Stimulated activated CD4-positive, alpha-beta T cell treated with anti-CD3 and anti-CD28 coated beads, Interleukin-1b, Interleukin-23, amount 100 ng/mL, for 24 hours (primary cell): ENCODE data around the gene FADS2.

Experiments
- DNase-seq, 4 experiments: peaks; one replicate each; pipeline ENCODE4 v3.0.0-alpha.2; 2020; ENCODE audit warnings: low read depth in 4 of 4, low spot score in 1 of 4

The FADS2 gene

DNA sequence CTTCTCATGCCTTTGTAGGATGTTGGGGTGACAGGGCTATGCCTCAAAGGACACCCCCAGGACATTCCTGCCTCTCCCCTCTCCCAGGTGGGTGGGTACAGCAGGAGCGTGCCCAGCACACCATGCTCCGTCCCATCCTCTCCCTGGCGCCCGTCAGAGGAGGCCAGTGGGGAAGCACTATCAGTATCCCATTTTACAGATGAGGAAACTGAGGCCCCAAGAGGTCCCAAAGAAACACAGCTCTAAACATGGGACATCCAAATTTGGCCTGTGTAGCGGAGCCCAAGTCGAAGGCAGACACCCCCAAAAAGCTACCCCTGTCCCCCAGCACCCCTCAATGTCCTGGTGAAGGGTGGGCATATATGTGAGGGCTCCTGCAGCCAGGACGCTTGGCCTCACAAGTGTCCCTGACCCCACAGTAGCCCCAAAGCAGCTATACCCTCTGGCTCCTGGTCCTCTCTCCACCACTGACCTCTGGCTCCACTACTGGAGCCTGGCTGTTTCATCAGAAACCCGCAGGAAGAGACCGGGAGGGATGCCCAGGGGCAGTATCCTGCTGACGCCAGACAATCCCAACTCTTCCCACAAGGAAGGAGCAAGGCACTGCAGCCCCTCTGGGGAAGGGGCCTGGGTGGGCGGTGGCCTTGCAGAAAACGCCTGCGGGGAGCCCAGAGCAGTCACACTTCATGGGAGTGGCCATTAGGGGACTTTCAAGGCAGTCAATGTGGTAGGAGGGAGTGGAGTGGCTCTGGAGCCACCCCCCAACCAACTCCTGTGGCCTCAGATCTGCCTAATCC, 57.9 kb downstream of the FADS2 start:
- DNase-seq: no peak

DNA sequence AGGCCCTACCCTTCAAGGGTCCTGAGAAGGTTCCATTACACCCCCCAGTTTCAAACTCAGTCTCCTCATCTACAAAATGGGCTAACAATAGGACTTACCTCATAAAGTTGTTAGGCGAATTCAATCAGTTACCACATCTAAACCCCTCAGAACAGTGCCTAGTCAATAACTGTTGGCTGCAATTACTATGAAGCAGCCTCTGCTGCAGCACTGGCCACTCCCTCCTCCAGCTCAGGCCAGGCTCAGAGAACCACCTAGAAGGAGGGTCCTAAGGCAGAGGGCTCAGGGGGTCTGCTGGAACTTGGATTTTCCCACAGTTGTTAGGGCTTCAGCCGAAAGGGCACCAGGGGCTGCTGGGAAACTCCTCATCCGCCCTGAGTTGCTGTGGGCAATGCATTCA, 58.5 kb downstream of the FADS2 start:
- DNase-seq: no peak

DNA sequence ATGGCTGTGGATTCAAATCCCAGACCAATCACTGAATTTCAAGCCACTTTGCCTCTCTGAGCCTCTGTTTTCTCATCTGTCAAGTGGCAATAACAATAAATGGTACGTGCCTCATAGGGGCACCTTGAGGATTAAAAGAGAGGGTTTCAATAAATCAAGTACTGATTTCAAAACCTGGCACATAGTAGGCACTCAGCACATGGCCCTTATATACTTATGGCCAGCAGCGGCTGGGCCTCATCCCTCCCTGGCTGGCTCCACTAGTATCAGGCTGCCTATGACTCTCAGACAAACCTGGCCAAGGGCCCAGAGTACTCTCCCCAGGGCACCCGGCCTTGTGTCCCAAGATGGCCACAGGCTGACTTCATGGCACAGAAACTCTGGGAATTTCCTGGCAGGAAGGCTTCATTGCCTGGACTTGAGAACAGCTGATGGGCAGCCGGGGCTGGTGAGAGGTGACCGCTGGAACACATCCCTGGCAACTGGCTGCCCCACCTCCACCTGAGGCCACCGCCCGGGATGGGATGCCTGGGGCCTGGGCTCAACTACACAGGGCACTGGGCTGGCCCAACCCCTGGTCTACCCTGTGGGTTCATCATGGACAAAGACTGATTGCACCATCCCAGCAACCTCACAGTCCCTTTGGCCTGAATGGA, 59.9 kb downstream of the FADS2 start:
- no peak for DNase-seq

DNA sequence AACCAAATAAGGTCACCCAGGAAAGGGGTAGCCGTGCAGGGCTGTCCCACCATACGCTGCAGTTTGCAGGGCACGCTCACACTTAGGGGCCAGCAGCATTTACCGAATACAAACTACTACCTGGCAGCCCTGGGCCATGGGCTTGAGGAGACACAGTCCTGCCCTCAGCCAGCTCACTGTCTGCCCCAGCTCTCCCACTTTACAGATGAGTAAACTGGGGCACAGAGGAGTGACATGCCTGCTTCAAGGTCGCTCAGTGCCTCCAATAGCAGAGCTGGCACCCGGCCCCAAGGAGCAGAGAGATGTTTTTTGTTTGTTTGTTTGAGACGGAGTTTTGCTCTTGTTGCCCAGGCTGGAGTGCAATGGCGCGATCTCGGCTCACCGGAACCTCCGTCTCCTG, 60.5 kb downstream of the FADS2 start:
- no peak for DNase-seq

DNA sequence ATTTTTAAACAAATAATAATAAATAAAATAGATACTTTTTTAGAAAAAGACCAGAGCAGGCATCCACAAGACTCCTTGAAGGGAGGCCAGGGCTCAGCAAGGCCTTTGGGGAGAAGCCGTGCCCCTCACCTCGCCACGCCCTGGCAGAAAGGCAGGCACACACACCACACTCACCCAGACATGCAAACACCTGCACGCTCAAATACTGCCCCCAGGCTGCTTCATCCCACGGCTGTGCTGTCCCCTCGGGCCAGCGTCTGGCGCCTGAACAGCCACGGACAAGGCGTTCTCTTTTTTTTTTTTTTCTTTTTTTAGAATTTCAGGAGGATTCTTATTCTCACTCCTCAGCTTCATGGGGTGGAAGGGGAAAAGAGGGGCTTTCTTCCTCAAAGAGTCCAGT, 61.7 kb downstream of the FADS2 start:
- DNase-seq: no peak

DNA sequence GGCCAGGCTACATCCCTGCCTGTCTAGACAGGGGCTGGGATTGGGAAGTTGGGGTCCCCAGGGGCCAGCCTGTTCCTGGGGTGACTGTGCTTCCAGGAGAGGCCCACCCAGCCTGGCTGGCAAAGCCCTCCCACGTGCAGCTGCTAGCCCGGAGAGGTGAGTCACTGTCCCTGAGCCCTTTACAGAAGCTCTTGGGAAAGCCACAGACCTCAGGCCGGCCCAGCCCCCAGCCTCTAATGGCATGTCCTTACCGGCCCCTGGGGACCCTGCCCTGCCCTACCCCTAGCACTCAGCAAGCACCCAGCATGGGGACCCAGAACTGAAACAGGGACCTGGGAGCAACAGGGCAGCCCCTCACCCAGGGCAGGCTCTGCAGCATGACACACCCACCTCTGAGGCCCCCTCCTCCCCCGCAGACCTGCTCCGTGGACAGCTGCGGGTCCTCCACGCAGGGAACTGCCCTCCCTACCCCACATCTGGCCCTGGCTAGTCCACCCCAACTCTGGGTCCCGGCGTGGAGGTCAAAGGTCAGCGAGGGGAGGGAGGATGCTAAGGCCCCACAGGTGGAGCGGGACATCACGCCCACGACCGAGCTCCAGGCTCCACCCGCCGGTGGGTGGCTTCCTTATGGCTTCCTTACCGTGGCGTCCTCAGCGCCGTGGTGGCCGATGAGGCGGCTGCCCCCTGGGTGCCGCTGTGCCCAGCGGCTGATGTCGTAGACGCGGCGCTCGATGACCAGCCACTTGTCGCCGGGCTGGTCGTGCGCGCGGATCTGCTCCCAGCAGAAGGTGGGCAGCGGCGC, 62.6 kb downstream of the FADS2 start:
- DNase-seq: no peak

DNA sequence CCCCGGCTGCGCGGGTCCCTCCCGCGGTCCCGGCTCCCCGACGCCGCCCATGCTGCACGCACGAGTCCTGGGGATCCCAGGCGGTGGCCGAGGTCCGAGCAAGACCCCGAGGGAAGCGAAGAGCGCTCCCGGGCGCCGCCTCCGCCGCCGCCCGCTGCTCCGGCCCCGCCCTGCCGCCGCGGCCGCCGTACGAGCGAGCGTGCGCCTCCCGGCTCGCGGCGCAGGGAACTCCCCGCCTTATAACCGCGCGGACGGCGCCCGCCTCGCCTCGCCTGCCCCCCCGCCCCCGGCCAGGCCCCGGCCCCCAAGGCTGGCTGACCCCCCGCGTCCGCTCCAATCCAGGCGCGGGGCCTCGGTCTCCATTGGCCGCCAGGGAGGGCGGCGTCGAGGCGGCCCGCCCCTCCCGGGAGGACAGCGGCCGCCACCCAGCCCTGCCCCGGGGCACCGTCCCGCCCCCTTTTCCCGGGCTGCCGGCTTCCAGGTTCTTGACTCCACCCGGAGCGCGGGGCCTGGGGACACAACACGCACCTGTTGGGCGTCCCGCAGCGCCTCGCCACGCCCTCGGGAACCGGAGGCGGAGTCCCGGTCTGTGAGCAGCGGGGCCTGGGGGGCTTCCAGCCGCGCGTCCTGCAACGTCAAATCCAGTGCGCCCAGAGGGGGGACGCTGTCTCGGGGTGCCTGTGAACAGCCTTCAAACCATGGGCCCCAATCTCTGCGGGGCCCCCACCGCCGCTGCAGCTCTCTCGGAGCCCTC, 63.4 kb downstream of the FADS2 start, which contains the start of gene FADS3:
Gene FADS3 (minus strand): TSS at position 215 of the 754 bp plus-strand sequence. CDS start 164 bp downstream, at position 51.
- DNase-seq: peak in 2 of 4 experiments; percentile 38 to 51

DNA sequence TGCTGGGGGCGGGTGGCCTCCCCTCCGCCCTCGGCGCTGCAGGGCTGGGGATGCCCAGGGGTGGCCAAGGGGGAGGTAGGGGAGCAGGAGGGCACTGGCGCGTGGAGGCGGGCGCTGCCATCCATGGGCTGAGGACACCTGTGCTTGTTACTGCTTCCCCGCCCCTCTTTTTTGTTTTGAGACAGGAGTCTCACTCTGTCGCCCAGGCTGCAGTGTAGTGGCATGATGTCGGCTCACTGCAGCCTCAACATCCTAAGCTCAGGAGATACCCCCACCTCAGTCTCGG, 63.9 kb downstream of the FADS2 start:
- no peak for DNase-seq

DNA sequence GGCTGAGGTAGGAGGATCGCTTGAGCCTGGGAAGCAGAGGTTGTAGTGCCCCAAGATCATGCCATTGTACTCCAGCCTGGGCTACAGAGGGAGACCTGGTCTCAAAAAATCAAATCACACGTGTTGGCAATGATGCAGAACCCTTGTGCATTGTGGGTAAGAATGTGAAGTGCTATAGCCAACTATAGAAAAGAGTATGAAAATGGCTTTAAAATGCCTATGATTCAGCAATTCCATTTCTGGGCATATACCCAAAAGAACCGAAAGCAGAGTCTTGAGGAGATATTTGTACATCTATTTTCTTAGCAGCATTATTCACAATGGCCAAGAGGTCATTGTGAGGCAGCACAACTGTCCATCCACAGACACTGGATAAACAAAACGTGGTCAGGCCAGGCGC, 65.9 kb downstream of the FADS2 start:
- no peak for DNase-seq

DNA sequence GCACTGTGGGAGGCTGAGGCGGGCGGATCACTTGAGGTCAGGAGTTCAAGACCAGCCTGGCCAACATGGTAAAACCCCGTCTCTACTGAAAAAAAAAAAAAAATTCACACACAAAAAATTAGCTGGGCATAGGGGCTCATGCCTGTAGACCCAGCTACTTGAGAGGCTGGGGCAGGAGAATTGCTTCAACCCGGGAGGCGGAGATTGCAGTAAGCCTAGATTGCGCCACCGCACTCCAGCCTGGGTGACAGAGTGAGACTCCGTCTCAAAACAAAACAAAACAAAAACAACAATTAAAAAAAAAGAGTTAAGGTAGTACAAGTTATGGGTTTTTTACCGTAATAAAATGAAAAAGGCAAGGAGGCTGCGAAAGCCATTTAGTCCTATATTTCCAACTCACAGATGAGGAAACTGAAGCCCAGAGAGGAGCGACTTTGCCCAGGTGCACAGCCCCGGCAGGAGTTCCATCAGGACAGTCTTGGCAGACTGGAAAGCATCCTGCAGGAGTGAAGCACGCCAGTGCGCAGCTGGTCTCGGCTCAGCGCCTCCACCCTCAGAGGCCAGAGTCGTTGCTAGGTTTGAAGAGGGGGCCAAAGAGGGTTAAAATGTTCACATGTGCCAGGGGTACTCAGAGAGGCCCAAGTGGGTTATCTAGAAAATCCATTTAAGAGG, 67.1 kb downstream of the FADS2 start:
- DNase-seq: no peak

DNA sequence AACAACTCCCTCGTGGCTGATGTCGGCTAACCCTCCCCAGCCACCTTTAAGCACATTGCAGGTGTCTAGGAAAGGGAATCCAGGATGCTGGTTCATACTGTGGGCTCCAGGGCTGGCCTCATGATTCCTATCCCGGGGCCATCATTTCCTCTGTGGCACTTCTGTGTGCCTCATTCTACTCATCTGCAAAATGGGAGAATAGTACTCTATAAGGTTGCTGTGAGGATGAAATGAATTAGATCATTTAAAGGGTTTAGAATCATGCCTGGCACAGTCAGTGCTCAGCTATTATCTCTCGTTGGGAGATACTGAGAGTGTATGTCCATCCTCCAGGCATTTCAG, 67.6 kb downstream of the FADS2 start:
- no peak for DNase-seq

DNA sequence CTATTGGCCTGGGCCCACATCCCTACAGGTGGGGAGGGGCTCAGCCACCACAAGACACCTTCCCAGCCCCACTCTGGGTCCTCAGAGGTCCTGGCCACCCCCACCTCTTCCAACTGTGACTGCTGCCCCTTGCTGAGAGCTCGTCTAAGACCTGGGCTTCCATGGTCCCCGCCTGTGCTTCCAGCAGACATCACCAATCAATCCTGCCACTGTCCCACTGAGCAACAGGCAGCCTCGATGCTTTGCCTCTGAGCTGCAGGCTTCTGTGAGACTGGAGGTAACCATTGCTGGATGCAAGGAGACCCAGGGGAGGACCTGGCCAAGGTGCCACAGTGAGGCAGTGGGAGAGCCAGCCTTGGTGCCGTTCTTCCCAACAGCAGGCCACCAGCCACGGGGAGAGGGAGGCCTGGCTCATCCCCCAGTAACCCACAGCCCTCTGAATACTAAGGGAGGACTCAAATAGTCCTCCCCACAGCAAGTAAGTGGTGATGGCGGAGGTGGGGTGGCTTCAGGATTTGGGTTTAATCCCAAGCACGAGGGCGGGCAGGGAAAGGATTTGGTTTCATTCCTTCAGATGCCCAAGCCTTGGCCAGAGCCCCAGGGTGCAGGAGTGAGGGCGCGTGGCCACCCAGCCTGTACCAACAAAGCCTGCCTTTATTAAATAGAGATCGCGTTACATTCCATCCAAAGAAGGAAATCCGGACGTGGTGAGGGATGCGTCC, 68.7 kb downstream of the FADS2 start:
- no peak for DNase-seq

DNA sequence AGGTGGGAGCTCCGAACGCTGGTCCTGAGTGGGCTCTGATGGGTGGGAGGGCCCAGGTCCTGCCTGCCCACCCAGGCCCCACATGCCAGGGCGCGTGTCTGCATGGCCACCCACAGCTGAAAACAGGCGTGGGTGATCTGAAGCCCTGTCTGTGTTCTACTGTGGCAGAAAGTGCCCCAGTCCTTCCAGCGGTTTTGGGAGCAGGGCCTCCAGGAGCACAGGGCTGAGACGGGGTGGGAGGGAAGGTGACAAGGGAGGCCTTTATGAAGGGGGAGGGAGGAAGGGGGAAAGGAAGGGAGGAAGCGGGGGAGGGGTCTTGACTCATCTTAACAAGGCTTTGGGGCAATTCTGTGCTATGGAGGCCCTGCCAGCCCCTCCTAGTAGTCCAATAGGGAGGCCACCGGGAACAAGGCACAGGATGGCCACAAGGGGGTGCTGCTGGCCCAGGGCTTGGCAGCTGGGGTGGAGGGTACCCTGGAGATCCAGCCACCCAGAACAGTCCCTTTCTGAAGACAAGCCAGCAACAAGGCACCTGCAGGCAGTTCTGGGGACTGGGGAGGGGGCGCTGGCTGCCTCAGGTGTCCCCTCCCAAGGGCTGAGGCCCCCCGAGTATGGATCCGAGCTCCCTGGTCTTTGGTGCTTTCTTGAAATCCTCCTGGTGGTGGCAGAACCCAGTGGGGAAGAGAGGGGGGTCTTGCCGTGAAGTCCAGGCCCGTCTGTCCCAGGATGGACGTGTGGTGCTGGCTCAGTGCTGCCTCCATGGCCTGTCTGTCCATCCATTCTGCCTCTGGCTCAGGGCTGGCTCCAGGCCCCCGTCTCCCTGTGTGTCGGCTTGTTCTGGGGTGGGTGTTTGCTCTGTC, 69.5 kb downstream of the FADS2 start:
- DNase-seq: peak; percentile 58 to 63 (median 62)

DNA sequence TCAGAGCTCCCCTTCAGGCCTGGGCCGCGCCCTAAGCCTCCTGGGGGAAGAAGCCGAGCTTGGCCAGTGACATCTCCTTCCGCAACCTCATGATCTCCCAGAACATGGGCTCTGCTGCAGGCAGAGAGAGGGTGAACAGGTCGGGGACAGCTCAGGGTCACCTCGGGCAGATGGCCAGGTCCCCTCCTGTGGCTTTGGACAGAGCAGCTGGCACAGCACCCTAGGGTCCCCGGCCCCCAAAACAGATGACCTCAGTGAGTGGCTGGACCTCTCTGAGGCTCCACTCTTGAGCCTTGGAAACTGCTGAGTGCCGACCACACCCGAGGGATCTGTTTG, 70.1 kb downstream of the FADS2 start:
- DNase-seq: no peak

DNA sequence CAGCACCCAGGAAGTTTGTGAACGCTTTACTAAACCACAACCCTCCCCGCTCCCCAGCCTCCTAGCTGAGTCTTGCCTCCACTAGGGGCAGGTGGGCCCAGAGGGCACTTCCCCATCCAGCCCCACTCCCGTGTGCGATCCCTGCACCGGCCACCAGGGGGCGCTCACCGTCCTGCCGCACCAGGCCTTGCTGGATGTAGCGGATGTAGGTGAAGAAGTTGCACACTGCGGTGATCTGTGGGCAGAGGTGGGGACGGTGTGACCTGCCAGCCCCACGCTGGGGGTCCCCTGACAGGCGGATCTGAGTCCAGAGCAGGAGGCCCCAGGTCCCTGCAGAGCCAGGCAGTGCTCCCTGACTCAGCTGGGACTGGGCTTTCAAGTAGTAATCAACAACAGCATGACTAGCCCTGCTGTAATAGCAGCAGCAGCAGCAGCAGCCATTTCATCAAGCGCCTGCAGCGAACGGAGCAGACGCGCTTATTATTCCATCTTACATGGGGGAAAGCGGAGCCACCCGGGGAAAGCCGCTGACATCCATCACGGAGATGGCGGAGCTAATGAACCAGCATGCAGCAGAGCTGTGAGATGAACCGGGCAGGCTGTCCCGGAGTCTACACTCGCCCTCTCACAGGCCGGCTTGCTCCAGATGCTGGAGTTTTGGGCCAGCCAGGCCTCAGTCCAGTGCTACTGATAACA, 71.2 kb downstream of the FADS2 start:
- DNase-seq: peak; percentile 81 to 97 (median 88)

DNA sequence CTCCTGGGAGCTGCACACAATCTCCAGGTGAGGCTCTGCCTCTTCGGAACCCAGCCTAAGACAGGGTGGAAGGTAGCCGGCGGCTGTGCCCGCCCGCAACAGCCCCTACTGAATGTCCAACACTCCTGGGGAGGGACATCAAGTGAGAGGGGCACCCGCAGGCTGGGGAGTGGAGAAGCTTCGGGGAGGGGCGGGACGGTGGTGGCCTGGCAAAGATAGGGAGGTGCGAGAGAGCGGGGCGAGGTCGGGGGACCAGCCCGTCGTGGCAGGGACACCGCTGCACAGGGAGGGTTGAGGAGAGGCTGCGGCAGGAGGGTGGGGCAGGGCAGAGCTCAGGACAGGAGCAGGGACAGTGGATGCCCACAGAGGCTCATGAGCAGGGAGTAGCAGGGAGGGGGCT, 72.2 kb downstream of the FADS2 start:
- no peak for DNase-seq

DNA sequence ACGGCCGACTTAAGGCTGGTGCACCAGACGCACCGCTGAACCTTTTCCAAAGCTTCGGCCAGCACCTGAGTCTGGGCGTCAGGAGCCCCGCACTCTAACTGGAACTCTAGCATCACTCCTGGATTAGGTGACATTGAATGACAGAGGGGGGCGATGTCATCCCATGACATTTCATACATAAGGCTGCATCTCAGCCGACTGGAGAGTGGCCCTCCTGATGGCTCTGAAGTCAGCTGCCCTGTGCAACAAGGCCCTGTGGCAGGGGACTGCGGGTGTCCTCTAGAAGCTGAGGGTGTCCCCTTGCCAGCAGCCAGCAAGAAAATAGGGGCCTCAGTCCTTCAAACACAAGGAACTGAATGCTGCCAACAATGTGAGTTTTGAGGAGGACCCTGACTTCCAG, 73.3 kb downstream of the FADS2 start:
- DNase-seq: no peak

DNA sequence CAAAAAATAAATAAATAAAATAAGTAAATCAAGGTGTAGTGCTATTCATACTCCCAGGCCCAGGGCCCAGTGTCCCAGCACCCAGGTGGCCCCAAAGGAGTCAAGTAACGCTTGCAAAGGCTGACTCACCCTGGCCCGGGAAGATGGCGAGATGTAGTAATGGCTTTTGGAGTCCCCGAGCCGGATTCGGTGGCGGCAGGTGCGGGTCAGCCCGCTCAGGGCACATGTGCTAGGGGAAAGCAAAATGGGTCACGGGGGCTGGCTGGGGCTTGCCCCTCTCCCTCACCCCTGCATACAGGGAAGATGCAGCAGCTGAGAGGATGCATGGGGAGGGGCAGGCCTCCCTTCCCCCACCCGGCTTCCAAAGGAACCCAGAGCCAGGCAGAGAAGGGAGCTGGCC, 74.2 kb downstream of the FADS2 start:
- DNase-seq: no peak

DNA sequence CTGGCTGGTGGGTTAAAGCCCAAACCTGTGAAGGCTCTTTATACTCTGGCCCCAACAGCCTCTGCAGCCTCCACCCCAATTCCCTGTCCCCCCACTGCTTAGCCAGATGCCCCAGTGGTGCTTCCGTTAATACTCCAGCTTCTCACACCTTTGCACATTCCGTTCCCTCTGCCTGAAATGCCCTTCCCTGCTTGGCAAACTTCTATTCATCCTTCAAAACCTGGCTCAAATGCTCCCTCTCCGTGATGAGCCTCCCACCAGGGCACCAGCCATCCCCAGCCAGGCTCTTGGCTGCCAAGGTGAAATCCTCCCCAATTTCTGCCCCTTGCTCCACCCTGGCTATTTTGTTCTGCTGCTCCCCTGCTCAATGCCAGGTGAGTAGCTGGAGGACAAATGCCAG, 75.7 kb downstream of the FADS2 start:
- DNase-seq: no peak
